Mesenchymal stem cell (in vitro differentiated cells and primary cell): ENCODE data around the gene OSBPL9.

Experiments used
- DNase-seq: peaks from one replicate; pipeline ENCODE4 v3.0.0-alpha.2; 2013
- H2AFZ ChIP-seq: one replicate; pipeline ENCODE4 v1.6.1; 2013; ENCODE audit warnings: low read depth, mild to moderate bottlenecking, control low read depth, inconsistent platforms, low read length, moderate library complexity
- H2AK5ac ChIP-seq: 2 replicates; pipeline ENCODE4 v1.6.1; 2013; ENCODE audit warnings: low read length, moderate library complexity, mild to moderate bottlenecking, inconsistent platforms; ENCODE audit not compliant: severe bottlenecking
- H2BK120ac ChIP-seq: one replicate; pipeline ENCODE4 v1.6.1; 2013; ENCODE audit warnings: low read depth, mild to moderate bottlenecking, inconsistent platforms, low read length, moderate library complexity
- H2BK12ac ChIP-seq, 2 experiments: one replicate each; pipeline ENCODE4 v1.6.1; 2013; ENCODE audit warnings: inconsistent platforms in 2 of 2, low read length in 2 of 2, mild to moderate bottlenecking in 2 of 2, moderate library complexity in 2 of 2, control low read depth in 1 of 2
- H2BK15ac ChIP-seq: one replicate; pipeline ENCODE4 v1.6.1; 2013; ENCODE audit warnings: mild to moderate bottlenecking, low read depth, inconsistent platforms; ENCODE audit not compliant: poor library complexity, severe bottlenecking
- H2BK5ac ChIP-seq: 2 replicates; pipeline ENCODE4 v1.6.1; 2013; ENCODE audit warnings: low read depth, mild to moderate bottlenecking, low read length, control low read depth, inconsistent platforms; ENCODE audit not compliant: poor library complexity, severe bottlenecking
- H3K14ac ChIP-seq, 2 experiments: one replicate each; pipeline ENCODE4 v1.6.1; 2013; ENCODE audit warnings: inconsistent platforms in 2 of 2, low read length in 2 of 2, control low read depth in 1 of 2, mild to moderate bottlenecking in 1 of 2, moderate library complexity in 1 of 2
- H3K18ac ChIP-seq, 2 experiments: one replicate each; pipeline ENCODE4 v1.6.1; 2013; ENCODE audit warnings: inconsistent platforms in 2 of 2, low read length in 2 of 2, control low read depth in 1 of 2, low read depth in 1 of 2, mild to moderate bottlenecking in 1 of 2
- H3K23ac ChIP-seq, 2 experiments: one replicate each; pipeline ENCODE4 v1.6.1; 2013; ENCODE audit warnings: inconsistent platforms in 2 of 2, low read length in 2 of 2, mild to moderate bottlenecking in 2 of 2, moderate library complexity in 2 of 2, control low read depth in 1 of 2
- H3K27ac ChIP-seq: 2 replicates; pipeline ENCODE4 v1.5.1; 2013; ENCODE audit warnings: mild to moderate bottlenecking, moderate library complexity, low read length, control low read depth, inconsistent platforms; ENCODE audit not compliant: poor library complexity, severe bottlenecking
- H3K27me3 ChIP-seq, 2 experiments: 2 replicates each; pipeline versions ENCODE4 v1.6.1 to v1.7.0; 2013; ENCODE audit warnings: low read length in 2 of 2, mild to moderate bottlenecking in 2 of 2, moderate library complexity in 2 of 2, control low read depth in 1 of 2, inconsistent platforms in 1 of 2; ENCODE audit not compliant: control insufficient read depth in 1 of 2, insufficient read depth in 1 of 2
- H3K36me3 ChIP-seq, 2 experiments: 2 replicates each; pipeline versions ENCODE4 v1.6.1 to v1.7.0; 2013; ENCODE audit warnings: low read length in 2 of 2, control low read depth in 1 of 2, inconsistent platforms in 1 of 2, low read depth in 1 of 2, mild to moderate bottlenecking in 1 of 2; ENCODE audit not compliant: insufficient read depth in 2 of 2, control insufficient read depth in 1 of 2
- H3K4ac ChIP-seq, 2 experiments: one replicate each; pipeline ENCODE4 v1.6.1; 2013; ENCODE audit warnings: inconsistent platforms in 2 of 2, low read length in 2 of 2, mild to moderate bottlenecking in 2 of 2, moderate library complexity in 2 of 2, control low read depth in 1 of 2, low read depth in 1 of 2
- H3K4me1 ChIP-seq: 2 replicates; pipeline ENCODE4 v1.6.1; 2013; ENCODE audit warnings: low read depth, low read length, control low read depth; ENCODE audit not compliant: control insufficient read depth, insufficient read depth
- H3K4me2 ChIP-seq: 2 replicates; pipeline ENCODE4 v1.6.1; 2013; ENCODE audit warnings: low read length, mild to moderate bottlenecking, inconsistent platforms; ENCODE audit not compliant: poor library complexity, severe bottlenecking
- H3K4me3 ChIP-seq, 2 experiments: 2 replicates each; pipeline versions ENCODE4 v1.5.1 to v1.7.0; 2013; ENCODE audit warnings: low read length in 2 of 2, mild to moderate bottlenecking in 2 of 2, control low read depth in 1 of 2, low read depth in 1 of 2; ENCODE audit not compliant: insufficient read depth in 1 of 2
- H3K79me1 ChIP-seq: replicated peaks from 2 replicates; pipeline ENCODE4 v1.6.1; 2013; ENCODE audit warnings: mild to moderate bottlenecking, control low read depth, low read length, inconsistent platforms; ENCODE audit not compliant: poor library complexity, severe bottlenecking
- H3K9ac ChIP-seq: 2 replicates; pipeline ENCODE4 v1.7.0; 2013; ENCODE audit warnings: mild to moderate bottlenecking, low read length, moderate library complexity
- H3K9me3 ChIP-seq: 2 replicates; pipeline ENCODE4 v1.7.0; 2013; ENCODE audit warnings: mild to moderate bottlenecking, low read length; ENCODE audit not compliant: control insufficient read depth
- H4K8ac ChIP-seq: one replicate; pipeline ENCODE4 v1.6.1; 2013; ENCODE audit warnings: inconsistent platforms, mild to moderate bottlenecking, low read length, moderate library complexity
- H4K91ac ChIP-seq: one replicate; pipeline ENCODE4 v1.6.1; 2013; ENCODE audit warnings: mild to moderate bottlenecking, low read length, inconsistent platforms
- WGBS: methylation state at CpG from one replicate; pipeline ENCODE4 v1.1.7; 2013; ENCODE audit warnings: mixed read lengths; 5-methylcytosine and 5-hydroxymethylcytosine counted together

The OSBPL9 gene

GRCh38 chr1:51629918-51630317 lies 13.0 kb downstream of the OSBPL9 start:
- Histone ChIP-seq H2BK15ac (no peak overlapping the region), H3K79me1 (peaks cover 34% of the 10 kb centered on the region), H3K4me3 (no peak overlapping the region), H2AFZ (no peak overlapping the region), H4K91ac (no peak overlapping the region), H3K36me3 (no peaks in the 10 kb centered on the region), H3K4ac (no peak overlapping the region), H3K9me3 (no peaks in the 10 kb centered on the region), H3K14ac (no peak overlapping the region), H2BK12ac (no peak overlapping the region), H3K18ac (no peak overlapping the region), H2BK120ac (no peak overlapping the region), H2AK5ac (no peak overlapping the region), H2BK5ac (no peak overlapping the region), H4K8ac (no peak overlapping the region), H3K27ac (no peak overlapping the region), H3K4me1 (no peaks in the 10 kb centered on the region), H3K23ac (no peak overlapping the region), H3K27me3 (no peaks in the 10 kb centered on the region), H3K9ac (no peak overlapping the region), H3K4me2 (no peak overlapping the region)
- DNase-seq, result no peak
- 90% methylated on average over 3 of the region's 4 CpGs for WGBS

- H2BK15ac ChIP-seq, result no peak overlapping the region
- no peak overlapping the region for H3K4me2 ChIP-seq
- no peak overlapping the region for H3K27ac ChIP-seq
- H3K4ac ChIP-seq, result no peak overlapping the region
- H3K14ac ChIP-seq, result no peak overlapping the region
- H4K8ac ChIP-seq, result no peak overlapping the region
- no peaks in the 10 kb centered on the region for H3K36me3 ChIP-seq
- no peak overlapping the region for H3K9ac ChIP-seq
- peaks cover 33% of the 10 kb centered on the region for H3K79me1 ChIP-seq
- H3K18ac ChIP-seq, result no peak overlapping the region
- no peak overlapping the region for H2BK12ac ChIP-seq
- no peaks in the 10 kb centered on the region for H3K4me1 ChIP-seq
- H3K4me3 ChIP-seq, result no peak overlapping the region
- WGBS, result no CpG with 5 or more reads among the region's 3 CpGs
- DNase-seq, result no peak
- H4K91ac ChIP-seq, result no peak overlapping the region
- no peak overlapping the region for H2BK5ac ChIP-seq
- no peak overlapping the region for H2AFZ ChIP-seq
- no peak overlapping the region for H2BK120ac ChIP-seq
- H2AK5ac ChIP-seq, result no peak overlapping the region
- no peak overlapping the region for H3K23ac ChIP-seq
- H3K27me3 ChIP-seq, result no peaks in the 10 kb centered on the region
- no peaks in the 10 kb centered on the region for H3K9me3 ChIP-seq
Observed at GRCh38 chr1:51630393-51630792, 13.5 kb downstream of the OSBPL9 start.

GRCh38 chr1:51630922-51631321 lies 14.0 kb downstream of the OSBPL9 start:
- no peak overlapping the region for H4K91ac ChIP-seq
- no peak overlapping the region for H2AK5ac ChIP-seq

GRCh38 chr1:51631747-51632146 lies 14.9 kb downstream of the OSBPL9 start:
- no peak overlapping the region for H3K4ac ChIP-seq
- H4K8ac ChIP-seq, result no peak overlapping the region
- H2AK5ac ChIP-seq, result no peak overlapping the region
- H3K4me3 ChIP-seq, result no peak overlapping the region
- no peaks in the 10 kb centered on the region for H3K27me3 ChIP-seq
- H3K18ac ChIP-seq, result no peak overlapping the region
- no peak overlapping the region for H2BK15ac ChIP-seq
- DNase-seq, result no peak
- no peak overlapping the region for H3K9ac ChIP-seq
- H3K23ac ChIP-seq, result no peak overlapping the region
- H3K9me3 ChIP-seq, result no peaks in the 10 kb centered on the region
- H4K91ac ChIP-seq, result no peak overlapping the region
- peaks cover 1% of the 10 kb centered on the region for H3K4me1 ChIP-seq
- H3K27ac ChIP-seq, result no peak overlapping the region
- H3K14ac ChIP-seq, result no peak overlapping the region
- no peaks in the 10 kb centered on the region for H3K36me3 ChIP-seq
- H3K79me1 ChIP-seq, result peaks cover 32% of the 10 kb centered on the region
- no CpG with 5 or more reads among the region's 1 CpG for WGBS
- no peak overlapping the region for H2BK5ac ChIP-seq
- no peak overlapping the region for H2BK12ac ChIP-seq
- no peak overlapping the region for H3K4me2 ChIP-seq
- no peak overlapping the region for H2BK120ac ChIP-seq
- no peak overlapping the region for H2AFZ ChIP-seq

More at GRCh38 chr1:51630922-51631321, 14.0 kb downstream of the OSBPL9 start:
- Histone ChIP-seq H3K27ac (no peak overlapping the region), H2BK5ac (no peak overlapping the region), H4K8ac (no peak overlapping the region), H3K18ac (no peak overlapping the region), H2BK15ac (no peak overlapping the region), H2BK120ac (no peak overlapping the region), H3K23ac (no peak overlapping the region), H3K79me1 (peaks cover 31% of the 10 kb centered on the region), H3K9ac (no peak overlapping the region), H3K36me3 (no peaks in the 10 kb centered on the region), H3K4me3 (no peak overlapping the region), H3K9me3 (no peaks in the 10 kb centered on the region), H2AFZ (no peak overlapping the region), H3K4me2 (no peak overlapping the region), H3K4ac (no peak overlapping the region), H2BK12ac (no peak overlapping the region), H3K4me1 (no peaks in the 10 kb centered on the region), H3K14ac (no peak overlapping the region), H3K27me3 (no peaks in the 10 kb centered on the region)
- no peak for DNase-seq
- WGBS, result 94% methylated on average over 3 of the region's 3 CpGs
